Measurements from ENCODE around the gene CCT4. TPM values are rescaled to one million over a fixed set of nuclear protein-coding genes. Genes with fewer than 3 reads are reported as not detected.
"Not testable (repeated sequence)": the region's sequence is repeated elsewhere in the genome, so short reads cannot be mapped to it uniquely, and the experiment has no call there.

CCT4 gene
- total RNA-seq, 1 experiment from 2014 or later, result 265 TPM

DNA sequence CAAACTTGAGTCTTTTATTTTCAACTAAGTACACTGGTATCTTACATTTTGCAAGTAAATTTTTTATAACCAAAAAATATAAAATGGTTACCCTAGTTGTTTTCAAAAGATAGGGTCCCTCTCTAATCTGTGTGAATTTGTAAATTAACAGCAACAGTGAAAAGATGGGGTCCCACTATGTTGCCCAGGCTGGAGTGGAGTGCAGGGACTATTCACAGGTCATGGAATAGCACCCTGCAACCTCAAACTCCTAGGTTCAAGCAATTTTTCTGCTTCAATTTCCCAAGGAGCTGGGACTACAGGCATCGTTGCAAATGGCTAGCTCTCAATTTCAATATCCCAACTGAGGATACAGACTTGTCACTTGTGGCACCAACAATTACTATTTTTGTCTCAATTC is 12.1 kb downstream of the CCT4 start:
- H2AFZ ChIP-seq, result no peak overlapping the region
- TF ChIP-seq EZH2 (IDR thresholded peaks at IDR 0.05; ENCODE audit: low read depth), result no peak
- TF ChIP-seq CTCF (conservative IDR thresholded peaks at IDR 0.05), result no peak
- no TSS peak for BruUV-seq (replicated peaks)
- H3K4me1 ChIP-seq (replicated peaks; ENCODE audit: insufficient read depth), result no peaks in the 10 kb centered on the region
- peaks cover 70% of the 10 kb centered on the region for H3K36me3 ChIP-seq (ENCODE audit: low read depth)
- H3K27me3 ChIP-seq (ENCODE audit: insufficient read depth, low read depth), result no peaks in the 10 kb centered on the region
- no peak overlapping the region for H3K4me2 ChIP-seq
- CTCF ChIA-PET, result no interaction called here
- POLR2A ChIA-PET (ENCODE audit: unreplicated experiment), result no interaction called here
- intact Hi-C loops (cut with micrococcal nuclease; ENCODE audit: unreplicated experiment), result no loop called here
- no peaks in the 10 kb centered on the region for H3K9me2 ChIP-seq (ENCODE audit: insufficient read depth)
- no peak overlapping the region for H3K27ac ChIP-seq
- no peaks in the 10 kb centered on the region for H3K9me3 ChIP-seq (ENCODE audit: insufficient read depth, low read depth)
- H3K4me3 ChIP-seq, result no peak overlapping the region
- no peak for DNase-seq
- peaks cover 23% of the 10 kb centered on the region for H3K79me2 ChIP-seq (ENCODE audit: low read depth)
- peaks cover 36% of the 10 kb centered on the region for H4K20me1 ChIP-seq (ENCODE audit: insufficient read depth)
- H3F3A ChIP-seq (ENCODE audit: insufficient read depth, low read depth), result peaks cover 64% of the 10 kb centered on the region

DNA sequence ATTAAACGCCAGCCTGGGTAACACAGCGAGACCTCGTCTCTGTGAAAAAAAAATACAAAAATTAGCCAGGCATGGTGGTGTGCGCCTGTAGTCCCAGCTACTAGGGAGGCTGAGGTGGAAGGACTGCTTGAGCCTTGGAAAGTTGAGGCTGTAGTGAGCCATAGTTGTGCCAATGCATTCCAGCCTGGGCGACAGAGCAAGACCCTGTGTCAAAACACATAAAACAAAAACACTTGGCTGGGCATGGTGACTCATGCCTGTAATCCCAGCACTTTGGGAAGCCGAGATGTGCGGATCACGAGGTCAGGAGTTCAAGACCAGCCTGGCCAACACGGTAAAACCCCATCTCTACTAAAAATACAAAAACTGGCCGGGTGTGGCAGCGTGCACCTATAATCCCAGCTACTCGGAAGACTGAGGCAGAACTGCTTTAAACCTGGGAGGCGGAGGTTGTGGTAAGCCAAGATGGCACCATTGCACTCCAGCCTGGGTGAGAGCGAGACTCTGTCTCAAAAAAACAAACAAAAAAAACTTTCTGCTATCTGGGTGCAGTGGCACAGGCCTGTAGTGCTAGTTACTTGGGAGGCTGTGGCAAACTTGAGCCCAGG is 21.9 kb downstream of the CCT4 start:
- BruUV-seq (replicated peaks); H3K9me2 ChIP-seq (ENCODE audit: insufficient read depth); intact Hi-C loops (cut with micrococcal nuclease; ENCODE audit: unreplicated experiment); H3K27me3 ChIP-seq (ENCODE audit: insufficient read depth, low read depth); H3K4me3 ChIP-seq; H3K27ac ChIP-seq; H3K4me2 ChIP-seq; H2AFZ ChIP-seq; DNase-seq; H4K20me1 ChIP-seq (ENCODE audit: insufficient read depth); H3K4me1 ChIP-seq (replicated peaks; ENCODE audit: insufficient read depth); H3K79me2 ChIP-seq (ENCODE audit: low read depth); H3K9me3 ChIP-seq (ENCODE audit: insufficient read depth, low read depth); POLR2A ChIA-PET (ENCODE audit: unreplicated experiment): not testable (repeated sequence)
- CTCF ChIA-PET, result interaction anchor here (0.6 kb wide), 2 partner anchors 425 to 1308 kb away, joined by 3 to 7 read pairs; no protein-coding TSS in a partner anchor
- H3F3A ChIP-seq (ENCODE audit: insufficient read depth, low read depth), result peaks cover 66% of the 10 kb centered on the region
- peaks cover 21% of the 10 kb centered on the region for H3K36me3 ChIP-seq (ENCODE audit: low read depth)

DNA sequence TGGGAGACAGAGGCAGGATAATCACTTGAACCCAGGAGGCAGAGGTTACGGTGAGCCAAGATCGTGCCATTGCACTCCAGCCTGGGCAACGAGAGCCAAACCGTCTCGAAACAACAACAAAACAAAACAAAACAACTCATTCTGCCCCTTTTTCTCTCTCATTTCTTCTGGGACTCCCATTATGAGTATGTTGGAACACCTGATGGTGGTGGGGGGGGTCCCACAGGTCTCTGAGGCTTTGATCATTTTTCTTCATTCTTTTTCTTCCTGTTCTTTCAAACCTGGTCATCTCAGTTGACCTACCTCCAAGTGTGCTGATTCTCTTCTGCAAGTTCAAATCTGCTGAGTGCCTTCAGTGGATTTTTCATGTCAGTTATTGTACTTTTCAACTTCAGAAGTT is 26.4 kb downstream of the CCT4 start:
- CTCF ChIA-PET, result no interaction called here
- POLR2A ChIA-PET (ENCODE audit: unreplicated experiment), result no interaction called here
- intact Hi-C loops (cut with micrococcal nuclease; ENCODE audit: unreplicated experiment), result no loop called here

More for the DNA sequence above, 26.4 kb downstream of the CCT4 start:
- no peaks in the 10 kb centered on the region for H3K9me2 ChIP-seq (ENCODE audit: insufficient read depth)
- H3K4me1 ChIP-seq (replicated peaks; ENCODE audit: insufficient read depth), result no peaks in the 10 kb centered on the region
- H3K36me3 ChIP-seq (ENCODE audit: low read depth), result 0 out of 2 replicates have a peak, but pooled peaks cover 3% of the 10 kb centered on the region
- TF ChIP-seq CTCF (conservative IDR thresholded peaks at IDR 0.05) (no peak), EZH2 (IDR thresholded peaks at IDR 0.05; ENCODE audit: low read depth) (no peak)
- H3F3A ChIP-seq (ENCODE audit: insufficient read depth, low read depth), result peaks cover 31% of the 10 kb centered on the region; the same call in 1 of the 2 replicates
- no peak overlapping the region for H2AFZ ChIP-seq
- H3K27ac ChIP-seq, result no peak overlapping the region
- H3K4me3 ChIP-seq, result no peak overlapping the region
- no TSS peak for BruUV-seq (replicated peaks)
- H3K4me2 ChIP-seq, result no peak overlapping the region
- no peaks in the 10 kb centered on the region for H3K79me2 ChIP-seq (ENCODE audit: low read depth)
- no peaks in the 10 kb centered on the region for H3K27me3 ChIP-seq (ENCODE audit: insufficient read depth, low read depth)
- H4K20me1 ChIP-seq (ENCODE audit: insufficient read depth), result no peaks in the 10 kb centered on the region
- no peak for DNase-seq
- no peaks in the 10 kb centered on the region; the same call in 1 of the 2 replicates for H3K9me3 ChIP-seq (ENCODE audit: insufficient read depth, low read depth)
